ENCODE measurements around the gene PVRIG.
"Not testable (repeated sequence)": the region's sequence is repeated elsewhere in the genome, so short reads cannot be mapped to it uniquely, and the experiment has no call there.

PVRIG gene

DNA sequence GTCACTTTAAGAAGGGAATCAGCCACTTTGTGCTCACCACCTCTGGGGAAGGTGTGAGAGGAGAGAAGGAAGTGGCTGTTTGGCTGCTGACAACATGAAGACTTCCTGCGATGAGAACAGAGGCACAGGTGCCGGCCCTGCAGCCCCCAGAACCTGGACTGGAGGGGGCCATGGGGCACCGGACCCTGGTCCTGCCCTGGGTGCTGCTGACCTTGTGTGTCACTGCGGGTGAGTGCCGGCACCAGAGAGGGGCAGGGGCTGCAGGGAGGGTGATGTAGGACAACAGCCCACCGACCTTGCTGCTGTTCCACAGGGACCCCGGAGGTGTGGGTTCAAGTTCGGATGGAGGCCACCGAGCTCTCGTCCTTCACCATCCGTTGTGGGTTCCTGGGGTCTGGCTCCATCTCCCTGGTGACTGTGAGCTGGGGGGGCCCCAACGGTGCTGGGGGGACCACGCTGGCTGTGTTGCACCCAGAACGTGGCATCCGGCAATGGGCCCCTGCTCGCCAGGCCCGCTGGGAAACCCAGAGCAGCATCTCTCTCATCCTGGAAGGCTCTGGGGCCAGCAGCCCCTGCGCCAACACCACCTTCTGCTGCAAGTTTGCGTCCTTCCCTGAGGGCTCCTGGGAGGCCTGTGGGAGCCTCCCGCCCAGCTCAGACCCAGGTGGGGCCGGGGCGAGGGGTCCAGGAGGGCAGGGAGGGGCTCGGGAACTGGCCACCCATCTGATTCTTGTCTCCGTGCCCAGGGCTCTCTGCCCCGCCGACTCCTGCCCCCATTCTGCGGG, at the start of gene PVRIG:
Gene PVRIG (plus strand): TSS at position 149 of the 785 bp plus-strand sequence. CDS start 22 bp downstream, at position 171.
- DNase-seq (ENCODE audit: low spot score), result not testable (repeated sequence)

- no peak for DNase-seq (ENCODE audit: low spot score)
Observed at GRCh38 chr7:100170101-100170897, 49.5 kb upstream of the PVRIG start.

- peak; percentile 51 for DNase-seq (ENCODE audit: low spot score)
Observed at GRCh38 chr7:100171087-100171681, 48.6 kb upstream of the PVRIG start.

- DNase-seq (ENCODE audit: low spot score), result no peak
Observed at GRCh38 chr7:100171840-100172239, 47.9 kb upstream of the PVRIG start.

- no peak for DNase-seq (ENCODE audit: low spot score)
Observed at GRCh38 chr7:100173806-100174495, 45.8 kb upstream of the PVRIG start.

DNA sequence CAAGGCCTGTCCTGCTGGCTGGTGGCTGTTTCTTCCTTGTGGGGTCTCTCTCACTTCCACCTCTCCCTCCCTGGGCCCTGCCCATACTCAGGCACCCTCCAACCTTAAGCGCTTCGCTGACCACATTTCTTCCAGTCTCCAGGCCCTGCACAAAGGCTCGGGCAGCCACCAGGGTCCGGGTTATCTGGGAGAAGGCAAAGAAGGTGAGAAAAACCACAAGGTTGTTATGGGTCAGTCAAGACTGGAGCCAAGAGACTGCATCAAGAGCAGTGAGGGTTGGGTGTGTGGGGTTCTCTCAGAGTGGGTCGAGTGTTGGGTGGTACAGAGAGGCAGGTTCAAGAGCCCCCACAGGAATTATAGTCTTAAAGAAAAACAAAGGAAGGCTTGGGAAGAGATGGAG, 45.2 kb upstream of the PVRIG start:
- DNase-seq (ENCODE audit: low spot score), result no peak

DNA sequence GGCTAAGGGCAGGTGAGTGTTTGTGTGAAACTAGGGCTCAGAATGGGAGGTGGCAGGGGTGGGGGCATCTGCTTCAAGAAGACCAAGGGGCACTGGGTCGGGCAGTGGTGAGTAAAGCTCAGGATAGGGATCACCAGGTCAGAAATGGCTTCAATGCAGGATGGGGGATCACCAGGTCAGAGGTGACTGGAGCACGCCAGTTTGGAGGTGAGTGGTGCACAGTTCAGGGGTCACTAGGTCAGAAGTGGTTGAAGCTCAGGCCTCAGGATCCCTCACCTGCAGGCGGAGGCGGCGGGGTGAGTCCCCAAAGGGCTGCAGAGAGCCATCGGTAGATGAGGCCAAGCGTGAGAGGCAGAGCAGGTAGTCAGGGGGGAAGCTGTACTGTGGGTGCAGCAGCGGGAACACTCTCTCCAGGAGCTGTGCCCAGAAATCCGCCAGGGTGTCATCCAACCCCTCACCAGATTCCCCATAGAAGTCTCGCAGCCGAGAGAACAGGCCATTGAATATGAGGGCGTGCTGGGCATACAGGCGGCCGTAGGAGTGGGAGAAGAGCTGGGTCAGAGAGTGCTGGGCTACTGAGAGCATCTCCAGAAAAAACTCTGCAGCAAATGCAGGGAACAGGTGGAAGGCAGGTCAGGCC, 44.3 kb upstream of the PVRIG start:
- no peak for DNase-seq (ENCODE audit: low spot score)

DNA sequence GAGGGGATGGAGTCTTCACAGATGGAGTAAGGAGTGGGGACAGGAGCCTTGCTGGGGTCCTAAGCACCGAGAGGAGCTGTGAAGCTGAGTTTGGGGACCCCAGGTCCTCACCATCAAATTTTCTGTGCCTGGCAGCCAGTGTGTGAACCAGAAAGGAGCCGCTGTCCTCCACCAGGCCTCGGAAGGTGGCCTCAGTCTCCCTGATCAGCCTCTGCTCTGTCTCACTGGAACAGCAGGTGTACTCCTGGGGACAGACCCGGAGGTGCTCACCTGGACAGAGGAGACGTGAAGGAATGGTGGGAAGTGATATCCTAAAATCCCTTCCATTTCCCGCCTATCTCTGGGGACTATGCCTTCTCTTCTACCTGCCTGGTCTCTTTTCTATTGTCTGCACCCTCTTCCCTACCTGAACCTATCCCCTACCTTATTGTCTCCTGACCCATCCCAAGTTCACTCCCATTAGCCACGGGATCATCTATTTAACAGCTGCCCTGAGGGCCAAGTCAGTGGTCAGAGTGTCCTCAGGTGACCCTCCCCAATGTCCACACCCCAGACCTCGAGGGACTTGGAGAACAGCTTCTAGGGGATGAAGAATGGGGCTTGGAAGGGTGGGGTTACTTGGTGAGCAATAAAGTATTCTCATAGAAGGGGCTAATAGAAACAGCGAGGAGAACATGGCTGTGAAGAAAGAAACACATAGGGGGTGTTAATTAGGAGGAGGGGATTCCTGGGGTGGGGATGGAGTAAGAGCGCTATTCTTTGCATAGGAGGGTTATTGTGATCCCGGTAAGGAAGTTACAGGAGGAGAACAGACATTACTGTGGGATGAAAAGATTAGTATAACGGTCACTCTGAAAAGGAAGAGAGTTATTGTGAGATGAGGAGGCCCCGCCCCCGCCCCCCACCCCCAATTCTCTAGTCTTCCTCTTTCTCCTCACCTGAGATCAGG, 43.4 kb upstream of the PVRIG start:
- no peak for DNase-seq (ENCODE audit: low spot score)

GRCh38 chr7:100177045-100178001, 42.4 kb upstream of the PVRIG start, which contains the start of the genes GPC2 and STAG3:
GPC2 (minus strand) TSS chr7:100177381; CDS start chr7:100177199, 182 bp downstream.
STAG3 (plus strand) TSS chr7:100177918; CDS start chr7:100180557, 2,639 bp downstream.
- DNase-seq (ENCODE audit: low spot score), result peak; percentile 95

- not testable (repeated sequence) for DNase-seq (ENCODE audit: low spot score)
Observed at GRCh38 chr7:100180084-100180483, 39.7 kb upstream of the PVRIG start.

- DNase-seq (ENCODE audit: low spot score), result not testable (repeated sequence)
Observed at GRCh38 chr7:100182616-100183015, 37.1 kb upstream of the PVRIG start.

DNA sequence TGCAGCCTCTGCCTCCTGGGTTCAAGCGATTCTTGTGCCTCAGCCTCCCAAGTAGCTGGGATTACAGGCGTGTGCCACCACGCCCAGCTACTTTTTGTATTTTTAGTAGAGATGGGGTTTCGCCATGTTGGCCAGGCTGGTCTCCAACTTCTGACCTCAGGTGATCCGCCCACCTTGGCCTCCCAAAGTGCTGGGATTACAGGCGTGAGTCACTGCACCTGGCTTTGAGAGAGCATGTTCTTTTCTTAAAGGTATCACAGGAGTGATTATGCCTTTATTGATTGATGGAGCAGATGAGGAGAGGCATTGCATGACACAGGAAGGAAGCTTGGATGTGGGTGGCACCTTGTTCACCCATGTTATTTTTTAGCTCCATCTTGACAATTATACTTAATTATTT, 36.7 kb upstream of the PVRIG start:
- not testable (repeated sequence) for DNase-seq (ENCODE audit: low spot score)

GRCh38 chr7:100185726-100186125, 34.0 kb upstream of the PVRIG start:
- DNase-seq (ENCODE audit: low spot score), result no peak

DNA sequence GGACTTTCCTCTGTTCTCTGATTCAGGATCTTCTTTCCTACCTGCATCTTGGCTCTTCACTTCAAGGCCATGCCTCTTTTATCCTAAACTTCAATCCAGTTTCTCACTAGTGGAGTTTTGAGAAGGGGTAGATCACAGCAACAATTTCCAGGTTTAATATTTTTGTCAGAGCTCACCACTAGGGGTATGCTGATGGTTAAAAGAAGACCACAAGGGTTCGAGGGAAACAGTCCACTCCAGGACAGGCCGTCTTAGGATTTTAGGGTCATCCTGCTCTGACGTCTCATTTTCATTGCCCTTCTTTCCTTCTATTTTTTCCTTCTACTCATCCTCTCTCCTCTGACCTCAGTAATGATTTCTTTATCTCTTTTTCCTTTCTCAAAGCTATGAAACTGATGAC, 30.7 kb upstream of the PVRIG start:
- no peak for DNase-seq (ENCODE audit: low spot score)

- DNase-seq (ENCODE audit: low spot score), result no peak
Observed at GRCh38 chr7:100190048-100190711, 29.6 kb upstream of the PVRIG start.

DNA sequence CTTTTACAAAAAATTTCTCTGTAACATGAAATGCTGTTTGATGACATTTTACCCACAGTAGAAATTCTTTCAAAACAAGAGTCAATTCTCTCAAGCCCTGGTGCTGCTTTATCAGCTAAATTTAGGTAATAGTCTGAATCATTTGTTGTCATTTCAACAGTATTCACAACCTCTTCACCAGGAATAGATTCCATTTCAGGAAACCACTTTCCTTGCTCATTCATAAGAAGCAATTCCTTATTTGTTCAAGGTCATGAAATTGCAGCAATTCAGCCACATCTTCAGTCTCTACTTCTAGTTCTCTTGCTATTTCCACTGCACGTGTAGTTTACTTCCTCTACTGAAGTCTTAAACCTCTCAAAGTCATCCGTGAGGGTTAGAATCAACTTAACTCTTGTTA, 28.0 kb upstream of the PVRIG start:
- no peak for DNase-seq (ENCODE audit: low spot score)

GRCh38 chr7:100192281-100192862, 27.4 kb upstream of the PVRIG start:
- peak; percentile 44 for DNase-seq (ENCODE audit: low spot score)

- no peak for DNase-seq (ENCODE audit: low spot score)
Observed at GRCh38 chr7:100192969-100193368, 26.8 kb upstream of the PVRIG start.

Data from germinal center (tissue), 1 donor.